SU-DHL-6 (cell line): ENCODE results near the gene PDHX.

ENCODE experiments used
- H2AFZ ChIP-seq: fragments of 200-600 bp; sonication (generic); 2 replicates; pipeline ENCODE4 v1.6.1; 2014; ENCODE audit warnings: low read depth, mild to moderate bottlenecking, moderate library complexity, mixed read lengths, antibody characterized with exemption, low read length; ENCODE audit not compliant: severe bottlenecking
- H3F3A ChIP-seq: fragments of 200-600 bp; shearing (Covaris generic); 2 replicates; pipeline ENCODE4 v1.6.0; 2016; ENCODE audit warnings: antibody characterized with exemption, mild to moderate bottlenecking; ENCODE audit not compliant: insufficient read depth
- H3K27ac ChIP-seq: fragments of 200-600 bp; sonication (generic); 2 replicates; pipeline ENCODE4 v1.5.1; 2016; ENCODE audit warnings: low read depth, mild to moderate bottlenecking, low read length, moderate library complexity, mixed read lengths
- H3K27me3 ChIP-seq: fragments of 200-600 bp; sonication (generic), shearing (Covaris generic); 2 replicates; pipeline ENCODE4 v1.6.0; 2014; ENCODE audit warnings: mild to moderate bottlenecking, low read length
- H3K36me3 ChIP-seq: fragments of 200-600 bp; sonication (generic); 2 replicates; pipeline ENCODE4 v1.6.1; 2014; ENCODE audit warnings: mild to moderate bottlenecking, low read length, mixed read lengths
- H3K4me2 ChIP-seq: fragments of 300-600, 200-600 bp; shearing (Covaris generic), sonication (generic); 2 replicates; pipeline ENCODE4 v1.6.0; 2014; ENCODE audit warnings: low read length, low read depth, mild to moderate bottlenecking; ENCODE audit not compliant: poor library complexity, severe bottlenecking
- H3K4me3 ChIP-seq: fragments of 200-600 bp; sonication (generic); 2 replicates; pipeline ENCODE4 v1.5.1; 2014; ENCODE audit warnings: antibody characterized with exemption, low read length, mild to moderate bottlenecking, mixed read lengths; ENCODE audit not compliant: insufficient read depth, poor library complexity, severe bottlenecking
- H3K79me2 ChIP-seq: fragments of 200-600 bp; sonication (generic); 2 replicates; pipeline ENCODE4 v1.6.1; 2014; ENCODE audit warnings: mild to moderate bottlenecking, low read length, moderate library complexity; ENCODE audit not compliant: insufficient read depth
- H3K9ac ChIP-seq: fragments of 200-600 bp; sonication (generic); 2 replicates; pipeline ENCODE4 v1.7.0; 2014; ENCODE audit warnings: mild to moderate bottlenecking, low read length
- H3K9me2 ChIP-seq: fragments of 200-600 bp; sonication (generic); replicated peaks from 2 replicates; pipeline ENCODE4 v1.6.1; 2014; ENCODE audit warnings: low read length; ENCODE audit not compliant: insufficient read depth
- H3K9me3 ChIP-seq: fragments of 200-600 bp; sonication (generic); 2 replicates; pipeline ENCODE4 v1.6.1; 2014; ENCODE audit warnings: low read length, mixed read lengths; ENCODE audit not compliant: insufficient read depth
- H4K20me1 ChIP-seq: fragments of 200-600 bp; sonication (generic); 2 replicates; pipeline ENCODE4 v1.6.1; 2014; ENCODE audit warnings: low read depth, mild to moderate bottlenecking, antibody characterized with exemption, low read length, moderate library complexity, mixed read lengths
- CTCF ChIP-seq: fragments of 200-600 bp; sonication (generic); IDR thresholded peaks from one replicate; pipeline ENCODE4 v1.5.1; 2017; ENCODE audit warnings: antibody characterized with exemption, mild to moderate bottlenecking, low read length, moderate library complexity; ENCODE audit not compliant: insufficient read depth, poor library complexity, severe bottlenecking
- EZH2phosphoT487 ChIP-seq: fragments of 200-600 bp; sonication (generic), shearing (Covaris generic); conservative IDR thresholded peaks from 2 replicates; pipeline ENCODE4 v1.6.1; 2018; ENCODE audit warnings: mild to moderate bottlenecking, antibody characterized with exemption, low read length, moderate library complexity, mixed read lengths

The PDHX gene

DNA sequence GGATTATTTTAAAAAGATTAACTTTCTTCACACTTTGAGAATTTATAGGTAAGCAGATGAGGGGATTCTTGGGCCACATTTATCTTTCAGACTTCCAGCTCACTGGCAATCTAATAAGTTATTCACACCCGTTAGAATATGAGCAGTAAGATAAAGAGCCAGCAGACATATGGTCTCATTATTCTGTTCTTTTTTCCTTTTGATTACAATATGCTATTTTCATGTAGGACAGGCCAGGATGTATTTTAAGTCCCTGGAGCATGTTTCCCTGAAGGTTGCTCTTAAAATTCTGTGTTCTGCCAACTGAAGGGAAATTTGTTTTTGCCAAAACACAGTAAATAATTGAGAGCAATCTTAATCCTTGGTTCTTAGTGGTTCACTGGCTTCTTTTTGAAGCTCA is 22.2 kb downstream of the PDHX start:
- H3K9ac ChIP-seq = no peak overlapping the region
- TF ChIP-seq CTCF (no peak), EZH2phosphoT487 (no peak)
- H3K4me3 ChIP-seq = no peak overlapping the region
- H3F3A ChIP-seq = no peaks in the 10 kb centered on the region
- H3K27me3 ChIP-seq = no peaks in the 10 kb centered on the region
- H3K9me3 ChIP-seq = no peaks in the 10 kb centered on the region
- H3K79me2 ChIP-seq = no peaks in the 10 kb centered on the region
- H2AFZ ChIP-seq = no peak overlapping the region
- no peaks in the 10 kb centered on the region for H3K36me3 ChIP-seq
- no peaks in the 10 kb centered on the region for H3K9me2 ChIP-seq
- no peak overlapping the region for H3K27ac ChIP-seq
- no peak overlapping the region for H3K4me2 ChIP-seq
- 0 out of 2 replicates have a peak, but pooled peaks cover 4% of the 10 kb centered on the region for H4K20me1 ChIP-seq

DNA sequence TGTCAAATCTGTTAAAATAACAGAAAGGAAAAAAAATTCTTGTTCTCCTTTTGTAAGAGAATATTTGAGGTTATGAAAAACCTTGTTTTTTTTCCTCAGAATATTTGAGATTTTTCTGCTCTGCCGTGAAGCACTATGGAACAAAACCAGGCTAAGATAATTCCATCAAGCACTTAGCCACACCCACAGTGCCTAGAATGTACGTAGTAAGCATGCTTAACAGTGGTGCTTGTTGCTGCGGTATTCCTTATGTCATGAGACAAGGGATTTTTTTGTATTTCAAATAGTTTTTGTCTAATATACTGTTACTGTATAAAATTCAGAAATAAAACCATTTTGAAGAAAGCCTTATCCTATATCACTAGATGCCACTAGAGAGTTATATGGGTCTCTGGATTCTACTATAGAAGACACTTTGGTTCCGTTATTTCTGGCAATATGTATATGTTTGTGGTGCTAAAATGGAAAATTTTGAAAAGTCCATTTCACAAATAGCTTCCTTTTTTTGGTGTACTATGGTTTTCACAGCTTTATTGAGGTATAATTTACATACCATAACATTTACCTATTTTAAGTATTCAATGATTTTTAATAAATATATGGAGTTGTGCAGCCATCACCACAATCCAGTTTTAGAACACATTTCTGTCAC is 23.7 kb downstream of the PDHX start:
- Histone ChIP-seq H3K36me3 (peaks cover 3% of the 10 kb centered on the region; the same call in 1 of the 2 replicates), H3K9ac (no peak overlapping the region), H3K9me3 (peaks cover 3% of the 10 kb centered on the region; the same call in 1 of the 2 replicates), H3K79me2 (no peaks in the 10 kb centered on the region), H3K27me3 (no peaks in the 10 kb centered on the region), H2AFZ (no peak overlapping the region), H3K4me3 (no peak overlapping the region), H3K27ac (no peak overlapping the region), H3F3A (no peaks in the 10 kb centered on the region), H3K9me2 (no peaks in the 10 kb centered on the region), H3K4me2 (no peak overlapping the region), H4K20me1 (0 out of 2 replicates have a peak, but pooled peaks cover 4% of the 10 kb centered on the region)
- TF ChIP-seq EZH2phosphoT487 (no peak), CTCF (no peak)

DNA sequence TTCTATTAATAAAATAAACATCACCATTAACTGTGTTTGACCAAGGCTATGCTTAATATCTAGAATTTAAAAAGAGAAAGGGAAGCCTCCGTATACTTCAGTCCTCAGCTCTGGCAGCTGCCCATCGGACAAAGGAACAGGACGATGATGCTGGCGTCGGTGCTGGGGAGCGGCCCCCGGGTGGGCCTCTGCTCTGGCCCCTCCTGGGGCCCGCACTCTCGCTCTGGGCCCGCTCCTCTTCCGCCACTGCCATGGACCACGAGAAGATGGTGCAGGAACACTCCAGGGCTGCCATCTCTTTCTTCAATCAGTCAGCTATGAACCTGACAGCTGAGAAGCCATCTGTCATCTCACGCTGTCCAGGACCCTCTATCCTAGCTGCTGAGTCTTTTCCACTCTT is 25.3 kb downstream of the PDHX start:
- Histone ChIP-seq H4K20me1 (0 out of 2 replicates have a peak, but pooled peaks cover 4% of the 10 kb centered on the region), H3K27me3 (no peaks in the 10 kb centered on the region), H3K36me3 (peaks cover 3% of the 10 kb centered on the region; the same call in 1 of the 2 replicates), H3K27ac (no peak overlapping the region), H3K79me2 (no peaks in the 10 kb centered on the region), H3K4me3 (no peak overlapping the region), H3K9ac (no peak overlapping the region), H3F3A (no peaks in the 10 kb centered on the region), H3K9me3 (peaks cover 3% of the 10 kb centered on the region; the same call in 1 of the 2 replicates), H3K9me2 (no peaks in the 10 kb centered on the region), H3K4me2 (no peak overlapping the region), H2AFZ (no peak overlapping the region)
- no peak for TF ChIP-seq EZH2phosphoT487
- TF ChIP-seq CTCF = no peak
